HEK293T (cell line): Measurements from ENCODE around the gene HELB.

Experiments
- CTCF ChIA-PET: fragments of 350-600 bp; formaldehyde crosslinking; extraction: SDS; loops from one replicate; lab custom pipeline; 2021; ENCODE audit warnings: antibody characterized with exemption, inconsistent platforms; lab: Yijun Ruan, JAX
- POLR2A ChIA-PET: fragments of 350-600 bp; formaldehyde crosslinking; extraction: SDS; loops from one replicate; lab custom pipeline; 2020; ENCODE audit warnings: antibody characterized with exemption, inconsistent platforms; lab: Yijun Ruan, JAX
- DNase-seq: peaks from one replicate; pipeline ENCODE4 v3.0.0; 2012; ENCODE audit warnings: mixed read lengths; ENCODE audit errors: extremely low spot score
- ARNT ChIP-seq: fragments of 450-650 bp; IDR thresholded peaks from 2 replicates; pipeline ENCODE4 v1.6.1; 2017; ENCODE audit warnings: mild to moderate bottlenecking
- BHLHE40 ChIP-seq: fragments of 450-650 bp; IDR thresholded peaks from 2 replicates; pipeline ENCODE4 v1.6.1; 2016; ENCODE audit warnings: mild to moderate bottlenecking, moderate library complexity, borderline replicate concordance
- CTBP1 ChIP-seq: fragments of 450-650 bp; IDR thresholded peaks from 2 replicates; pipeline ENCODE4 v1.6.1; 2016; ENCODE audit warnings: borderline replicate concordance
- ELF4 ChIP-seq: fragments of 450-650 bp; IDR thresholded peaks from 2 replicates; pipeline ENCODE4 v1.6.1; 2017; ENCODE audit warnings: antibody characterized with exemption
- FOXA1 ChIP-seq: fragments of 450-650 bp; IDR thresholded peaks from 2 replicates; pipeline ENCODE4 v1.6.1; 2016; ENCODE audit warnings: mild to moderate bottlenecking
- FOXK2 ChIP-seq: fragments of 450-650 bp; IDR thresholded peaks from 2 replicates; pipeline ENCODE4 v1.6.1; 2016; ENCODE audit warnings: mild to moderate bottlenecking
- FOXM1 ChIP-seq: fragments of 450-650 bp; IDR thresholded peaks from 2 replicates; pipeline ENCODE4 v1.6.1; 2017; ENCODE audit warnings: mild to moderate bottlenecking, borderline replicate concordance
- HDGF ChIP-seq: fragments of 450-650 bp; IDR thresholded peaks from 2 replicates; pipeline ENCODE4 v1.6.1; 2017; ENCODE audit warnings: antibody characterized with exemption, borderline replicate concordance
- L3MBTL2 ChIP-seq: fragments of 450-650 bp; conservative IDR thresholded peaks from 2 replicates; pipeline ENCODE4 v1.6.1; 2016; ENCODE audit warnings: mild to moderate bottlenecking
- LEF1 ChIP-seq: fragments of 450-650 bp; IDR thresholded peaks from 2 replicates; pipeline ENCODE4 v1.6.1; 2017; ENCODE audit warnings: mild to moderate bottlenecking, borderline replicate concordance
- NFRKB ChIP-seq: fragments of 450-650 bp; IDR thresholded peaks from 2 replicates; pipeline ENCODE4 v1.6.1; 2016; ENCODE audit warnings: mild to moderate bottlenecking, moderate library complexity
- PKNOX1 ChIP-seq: fragments of 450-650 bp; IDR thresholded peaks from 2 replicates; pipeline ENCODE4 v1.6.1; 2016
- SP1 ChIP-seq: fragments of 450-650 bp; IDR thresholded peaks from 2 replicates; pipeline ENCODE4 v1.6.1; 2017
- SUZ12 ChIP-seq: fragments of 450-650 bp; IDR thresholded peaks from 2 replicates; pipeline ENCODE4 v1.6.1; 2016; ENCODE audit warnings: mild to moderate bottlenecking
- TARDBP ChIP-seq: fragments of 450-650 bp; IDR thresholded peaks from 2 replicates; pipeline ENCODE4 v1.6.1; 2016
- ZNF384 ChIP-seq: fragments of 450-650 bp; IDR thresholded peaks from 2 replicates; pipeline ENCODE4 v1.6.1; 2016

The HELB gene

GRCh38 chr12:66352197-66352596 is 49.9 kb downstream of the HELB start:
- TF ChIP-seq ZNF384 (no peak), CTBP1 (no peak), FOXM1 (no peak), L3MBTL2 (no peak), FOXA1 (no peak), HDGF (no peak), FOXK2 (no peak)
- POLR2A ChIA-PET, result no interaction called here
- peak; percentile 31 for DNase-seq
- CTCF ChIA-PET, result interaction anchor here (0.6 kb wide), 1 partner anchor 1019 kb away, joined by 3 read pairs; no protein-coding TSS in a partner anchor

- DNase-seq, result no peak
- ChIA-PET CTCF (interaction anchor here (0.8 kb wide), 1 partner anchor 73 kb away, joined by 3 read pairs; no protein-coding TSS in a partner anchor), POLR2A (interaction anchor here (0.6 kb wide), 1 partner anchor 8 kb away, joined by 3 read pairs; no protein-coding TSS in a partner anchor)
- TF ChIP-seq BHLHE40 (no peak), NFRKB (no peak), PKNOX1 (no peak)
Observed at GRCh38 chr12:66352899-66353298, 50.6 kb downstream of the HELB start.

GRCh38 chr12:66354291-66354690 is 52.0 kb downstream of the HELB start:
- TF ChIP-seq CTBP1 (no peak), LEF1 (no peak), TARDBP (no peak), L3MBTL2 (no peak), NFRKB (no peak), ARNT (no peak), HDGF (no peak), ZNF384 (no peak), FOXK2 (no peak), PKNOX1 (no peak)
- no peak for DNase-seq
- ChIA-PET CTCF (no interaction called here), POLR2A (no interaction called here)

GRCh38 chr12:66359300-66359699 is 57.0 kb downstream of the HELB start:
- no peak for DNase-seq
- CTCF ChIA-PET, result no interaction called here
- POLR2A ChIA-PET, result no interaction called here
- TF ChIP-seq HDGF (no peak), TARDBP (no peak), BHLHE40 (no peak), FOXK2 (no peak), ARNT (no peak), SUZ12 (no peak), SP1 (no peak), FOXA1 (no peak), ZNF384 (no peak), ELF4 (no peak), FOXM1 (no peak)

GRCh38 chr12:66361703-66362102 is 59.4 kb downstream of the HELB start:
- DNase-seq, result no peak
- POLR2A ChIA-PET, result no interaction called here
- TF ChIP-seq PKNOX1 (no peak), CTBP1 (no peak), HDGF (no peak), FOXM1 (no peak), TARDBP (no peak), SUZ12 (no peak), BHLHE40 (no peak), ZNF384 (no peak), SP1 (no peak), NFRKB (no peak), ELF4 (no peak), L3MBTL2 (no peak), LEF1 (no peak), ARNT (no peak), FOXK2 (no peak), FOXA1 (no peak)
- CTCF ChIA-PET, result no interaction called here

GRCh38 chr12:66365718-66366490 is 63.6 kb downstream of the HELB start:
- POLR2A ChIA-PET, result no interaction called here
- no peak for DNase-seq
- CTCF ChIA-PET, result interaction anchor here (0.6 kb wide), 1 partner anchor 20 kb away, joined by 3 read pairs; no protein-coding TSS in a partner anchor
- TF ChIP-seq SP1 (no peak), NFRKB (no peak), BHLHE40 (no peak), ARNT (no peak)
